BE2C (cell line): ENCODE measurements around the gene PBX4.
"Not testable (repeated sequence)": the region's sequence is repeated elsewhere in the genome, so short reads cannot be mapped to it uniquely, and the experiment has no call there.

Experiments
- DNase-seq: peaks from one replicate; pipeline ENCODE4 v3.0.0-alpha.2; 2020
- H3K27me3 ChIP-seq: fragments of 250-450 bp; sonication (Bioruptor Pico); 2 replicates; pipeline ENCODE4 v1.5.1; 2020; ENCODE audit warnings: mild to moderate bottlenecking
- H3K36me3 ChIP-seq: fragments of 250-450 bp; sonication (Bioruptor Pico); 2 replicates; pipeline ENCODE4 v1.5.1; 2020; ENCODE audit warnings: mild to moderate bottlenecking
- H3K4me1 ChIP-seq: fragments of 250-450 bp; sonication (Bioruptor Pico); 2 replicates; pipeline ENCODE4 v1.5.1; 2020
- H3K4me3 ChIP-seq: 2 replicates; pipeline ENCODE4 v1.5.1; 2011; ENCODE audit warnings: low read depth, low read length
- H3K9me3 ChIP-seq: fragments of 250-450 bp; sonication (Bioruptor Pico); 2 replicates; pipeline ENCODE4 v1.5.1; 2020
- CTCF ChIP-seq: IDR thresholded peaks from 2 replicates; pipeline ENCODE4 v1.5.1; 2012; ENCODE audit warnings: mild to moderate bottlenecking, low read depth, low read length

Gene PBX4

GRCh38 chr19:19615086-19615485, 3.4 kb downstream of the PBX4 start:
- H3K4me1 ChIP-seq, result no peaks in the 10 kb centered on the region
- TF ChIP-seq CTCF, result no peak
- H3K4me3 ChIP-seq, result no peak overlapping the region
- no peak for DNase-seq
- no peaks in the 10 kb centered on the region for H3K36me3 ChIP-seq
- H3K9me3 ChIP-seq, result peaks cover 4% of the 10 kb centered on the region; the same call in 1 of the 2 replicates
- H3K27me3 ChIP-seq, result no peaks in the 10 kb centered on the region

GRCh38 chr19:19613506-19613905, 5.0 kb downstream of the PBX4 start:
- Histone ChIP-seq H3K4me3 (no peak overlapping the region), H3K36me3 (no peaks in the 10 kb centered on the region), H3K9me3 (peaks cover 4% of the 10 kb centered on the region; the same call in 1 of the 2 replicates), H3K27me3 (no peaks in the 10 kb centered on the region), H3K4me1 (no peaks in the 10 kb centered on the region)
- DNase-seq, result no peak
- no peak for TF ChIP-seq CTCF

- Histone ChIP-seq H3K36me3 (no peaks in the 10 kb centered on the region), H3K9me3 (no peaks in the 10 kb centered on the region), H3K27me3 (no peaks in the 10 kb centered on the region), H3K4me3 (no peak overlapping the region), H3K4me1 (no peaks in the 10 kb centered on the region)
- no peak for DNase-seq
- TF ChIP-seq CTCF, result no peak
Measured at GRCh38 chr19:19610376-19611202, 7.9 kb downstream of the PBX4 start.

- not testable (repeated sequence) for DNase-seq, H3K36me3 ChIP-seq, H3K4me1 ChIP-seq, H3K9me3 ChIP-seq, H3K27me3 ChIP-seq, H3K4me3 ChIP-seq
Measured at GRCh38 chr19:19606686-19607085, 11.8 kb downstream of the PBX4 start.

GRCh38 chr19:19606021-19606420, 12.5 kb downstream of the PBX4 start:
- Histone ChIP-seq H3K4me1 (no peaks in the 10 kb centered on the region), H3K9me3 (no peaks in the 10 kb centered on the region), H3K27me3 (no peaks in the 10 kb centered on the region), H3K4me3 (no peak overlapping the region), H3K36me3 (no peaks in the 10 kb centered on the region)
- DNase-seq, result no peak
- no peak for TF ChIP-seq CTCF

- H3K36me3 ChIP-seq, result no peaks in the 10 kb centered on the region
- H3K9me3 ChIP-seq, result no peaks in the 10 kb centered on the region
- DNase-seq, result no peak
- no peak overlapping the region for H3K4me3 ChIP-seq
- no peak for TF ChIP-seq CTCF
- no peaks in the 10 kb centered on the region for H3K4me1 ChIP-seq
- no peaks in the 10 kb centered on the region for H3K27me3 ChIP-seq
Measured at GRCh38 chr19:19602713-19603324, 15.7 kb downstream of the PBX4 start.
